GM12878 (cell line): Measurements from ENCODE around the gene SLC22A3. TPM values are rescaled to one million over a fixed set of nuclear protein-coding genes. Genes with fewer than 3 reads are reported as not detected.

Experiments used
- ATAC-seq: fragments of 200-7000 bp; cut with Tn5 transposase; 3 replicates; pipeline ENCODE4 v1.9.1; 2020; ENCODE audit warnings: mild to moderate bottlenecking, moderate library complexity
- BruUV-seq: library from RNA; stranded (reverse); fragments of 400-500 nt; replicated peaks from 2 replicates; lab custom pipeline; 2021; lab: Mats Ljungman, UMichigan
- CTCF ChIA-PET: fragments of 300-600 bp; sonication (Branson Sonifier 250); formaldehyde crosslinking; extraction: SDS; loops from one replicate; lab custom pipeline; 2021; ENCODE audit warnings: inconsistent platforms; lab: Yijun Ruan, JAX
- POLR2A ChIA-PET: fragments of 350-600 bp; formaldehyde crosslinking; extraction: SDS; loops from one replicate; lab custom pipeline; 2021; ENCODE audit warnings: inconsistent platforms; lab: Charles Lee
- RAD21 ChIA-PET: fragments of 300-600 bp; sonication (Branson Sonifier 250); formaldehyde crosslinking; loops from one replicate; lab custom pipeline; 2023; ENCODE audit warnings: antibody characterized with exemption; ENCODE audit not compliant: unreplicated experiment; lab: Charles Lee
- SMC1A ChIA-PET: fragments of 300-600 bp; sonication (Branson Sonifier 250); formaldehyde crosslinking; loops from one replicate; lab custom pipeline; 2023; ENCODE audit not compliant: unreplicated experiment, uncharacterized antibody; lab: Charles Lee
- DNase-seq: peaks from one replicate; pipeline ENCODE4 v3.0.0-alpha.2; 2011; ENCODE audit warnings: low read depth, low spot score
- FAIRE-seq: peaks from 3 replicates; lab custom pipeline; 2011; peaks lifted over from hg19 to GRCh38; lab: Jason Lieb, UNC
- H2AFZ ChIP-seq: 2 replicates; pipeline ENCODE4 v1.6.0; 2011; ENCODE audit warnings: low read depth, low read length, control low read depth; ENCODE audit not compliant: control insufficient read depth
- H3K27ac ChIP-seq: 2 replicates; pipeline ENCODE4 v1.5.1; 2011; ENCODE audit warnings: control low read depth; ENCODE audit not compliant: control insufficient read depth, insufficient read depth
- H3K27me3 ChIP-seq, 2 experiments: replicated peaks in 1 of 2; 2 replicates each; pipeline versions ENCODE4 v1.6.0 to v1.6.1; 2011; ENCODE audit warnings: low read length in 1 of 2; ENCODE audit not compliant: control insufficient read depth in 2 of 2, insufficient read depth in 2 of 2
- H3K36me3 ChIP-seq, 2 experiments: 2 replicates each; pipeline ENCODE4 v1.5.1; 2011; ENCODE audit warnings: low read length in 1 of 2; ENCODE audit not compliant: control insufficient read depth in 2 of 2, insufficient read depth in 2 of 2
- H3K4me1 ChIP-seq: 2 replicates; pipeline ENCODE4 v1.6.1; 2011; ENCODE audit warnings: mild to moderate bottlenecking, low read length, moderate library complexity, mixed read lengths; ENCODE audit not compliant: control insufficient read depth, insufficient read depth
- H3K4me2 ChIP-seq: 2 replicates; pipeline ENCODE4 v1.6.0; 2011; ENCODE audit warnings: control low read depth; ENCODE audit not compliant: control insufficient read depth, insufficient read depth
- H3K4me3 ChIP-seq: fragments of 200-600 bp; sonication (generic); 2 replicates; pipeline ENCODE4 v1.5.1; 2016
- H3K79me2 ChIP-seq: 2 replicates; pipeline ENCODE4 v1.6.0; 2011; ENCODE audit warnings: low read length; ENCODE audit not compliant: control insufficient read depth, insufficient read depth
- H3K9ac ChIP-seq: 2 replicates; pipeline ENCODE4 v1.8.0; 2011; ENCODE audit warnings: low read length, control low read depth, mixed read lengths; ENCODE audit not compliant: control insufficient read depth, insufficient read depth
- H3K9me3 ChIP-seq: replicated peaks from 3 replicates; pipeline ENCODE4 v1.5.1; 2011; ENCODE audit warnings: mild to moderate bottlenecking, low read length; ENCODE audit not compliant: control insufficient read depth, insufficient read depth
- H4K20me1 ChIP-seq: 2 replicates; pipeline ENCODE4 v1.6.0; 2011; ENCODE audit not compliant: control insufficient read depth, insufficient read depth
- ATF7 ChIP-seq: fragments of 450-650 bp; IDR thresholded peaks from 2 replicates; pipeline ENCODE4 v1.6.1; 2016; ENCODE audit warnings: low read depth, mild to moderate bottlenecking
- ELK1 ChIP-seq: IDR thresholded peaks from 2 replicates; pipeline ENCODE4 v1.6.1; 2012; ENCODE audit warnings: low read depth, low read length, improper control_type of control experiment
- EP300 ChIP-seq, 2 experiments: fragments of 150-350 bp in 1 of 2; IDR thresholded peaks; 2 replicates each; pipeline ENCODE4 v1.6.1; 2011 to 2012; ENCODE audit warnings: low read depth in 2 of 2, low read length in 2 of 2, borderline replicate concordance in 1 of 2, improper control_type of control experiment in 1 of 2, inconsistent platforms in 1 of 2; ENCODE audit not compliant: control insufficient read depth in 1 of 2
- GATAD2B ChIP-seq: fragments of 450-650 bp; conservative IDR thresholded peaks from 2 replicates; pipeline ENCODE4 v1.6.1; 2017; ENCODE audit warnings: low read depth, mild to moderate bottlenecking, moderate library complexity
- HDAC6 ChIP-seq: fragments of 200-600 bp; sonication (generic); IDR thresholded peaks from one replicate; pipeline ENCODE4 v1.8.0; 2017; ENCODE audit warnings: antibody characterized with exemption; ENCODE audit not compliant: unreplicated experiment
- HDGF ChIP-seq: fragments of 450-650 bp; IDR thresholded peaks from 2 replicates; pipeline ENCODE4 v1.6.1; 2016; ENCODE audit warnings: antibody characterized with exemption
- IRF4 ChIP-seq: IDR thresholded peaks from 2 replicates; pipeline ENCODE4 v1.6.1; 2011; ENCODE audit warnings: low read depth, low read length
- NFYB ChIP-seq: IDR thresholded peaks from 2 replicates; pipeline ENCODE4 v1.6.1; 2011; ENCODE audit warnings: low read depth, mild to moderate bottlenecking, low read length, improper control_type of control experiment, moderate library complexity; ENCODE audit not compliant: insufficient read depth
- SMAD5 ChIP-seq: IDR thresholded peaks from 2 replicates; pipeline ENCODE4 v1.6.1; 2016; ENCODE audit warnings: antibody characterized with exemption, low read depth
- STAT3 ChIP-seq: IDR thresholded peaks from 2 replicates; pipeline ENCODE4 v1.6.1; 2011; ENCODE audit warnings: low read depth, low read length, improper control_type of control experiment
- ZBTB40 ChIP-seq: fragments of 450-650 bp; IDR thresholded peaks from 2 replicates; pipeline ENCODE4 v1.6.1; 2016; ENCODE audit warnings: mild to moderate bottlenecking, moderate library complexity, borderline replicate concordance
- WGBS: methylation state at CpG from one replicate; pipeline ENCODE4 v1.1.6; 2016; ENCODE audit warnings: low lambda C conversion rate; ENCODE audit not compliant: insufficient replicate concordance, insufficient coverage; ENCODE audit errors: missing lambda C conversion rate; 5-methylcytosine and 5-hydroxymethylcytosine counted together
- in situ Hi-C: fragments of 300-500 bp; cut with MboI; formaldehyde crosslinking; loops from 9 replicates; pipeline ENCODE4 v1.14.3; 2018; ENCODE audit warnings: mixed read lengths
- intact Hi-C: fragments of 100-400 bp; cut with micrococcal nuclease; formaldehyde crosslinking; loops from one replicate; pipeline ENCODE4 v1.14.2; 2022; ENCODE audit not compliant: unreplicated experiment
- polyA plus RNA-seq, 11 experiments: library from polyadenylated mRNA; depleted of rRNA in 4 of 11; unstranded in 6 of 11; stranded (reverse) in 5 of 11; fragments of >200 nt; fragmentation: Nextera tagmentation in 4 of 11; fragmentation: Illumina TruSeq in 1 of 11; extraction: Ambion mirVana in 4 of 11; extraction: Trizol in 1 of 11; gene quantifications; 1 replicate in 1 of 11; 2 replicates in 10 of 11; pipeline versions ENCODE4 v1.2.1 to v1.2.3, GENCODE V29; 2011 to 2016; ENCODE audit warnings: inconsistent platforms in 2 of 11, missing spikeins in 2 of 11, low read depth in 1 of 11
- total RNA-seq, 4 experiments: library from RNA; depleted of rRNA in 3 of 4; stranded (reverse); fragments of >200 nt in 3 of 4; fragmentation: Illumina TruSeq in 1 of 4; extraction: Trizol in 1 of 4; gene quantifications; 2 replicates each; pipeline versions ENCODE4 v1.2.1 to v1.2.3, GENCODE V29; 2013 to 2021

SLC22A3 gene
- total and polyA plus RNA-seq, 10 of the 15 experiments (the other 5 are each of a cell fraction or from before 2014, with no cell fraction given) = 0.07 to 0.15 TPM; not detected in 8

GRCh38 chr6:160419488-160419887 is 71.3 kb downstream of the SLC22A3 start (continued):
- TF ChIP-seq HDAC6 = no peak

- no peak for DNase-seq
- SMC1A ChIA-PET = no interaction called here
- POLR2A ChIA-PET = no interaction called here
- RAD21 ChIA-PET = no interaction called here
- Histone ChIP-seq H3K9me3 (no peaks in the 10 kb centered on the region), H4K20me1 (no peaks in the 10 kb centered on the region), H3K4me3 (no peak overlapping the region), H3K79me2 (no peaks in the 10 kb centered on the region), H3K4me2 (no peak overlapping the region), H3K27me3 (no peaks in the 10 kb centered on the region), H3K36me3 (no peaks in the 10 kb centered on the region), H2AFZ (no peak overlapping the region), H3K9ac (no peak overlapping the region), H3K27ac (no peak overlapping the region), H3K4me1 (no peaks in the 10 kb centered on the region)
- FAIRE-seq = no peak
- TF ChIP-seq EP300 (IDR thresholded peaks at IDR 0.05; ENCODE audit: borderline replicate concordance in 1 of 2, control insufficient read depth in 1 of 2, low read depth in 2 of 2, low read length in 2 of 2) (no peak), ATF7 (no peak), ZBTB40 (no peak), GATAD2B (no peak), STAT3 (no peak), SMAD5 (no peak), ELK1 (no peak), NFYB (no peak), HDGF (no peak), IRF4 (no peak)
- BruUV-seq = no TSS peak
- intact Hi-C loops (no loop called here), in situ Hi-C loops (no loop called here)
- ATAC-seq = no peak
- CTCF ChIA-PET = no interaction called here
- WGBS = 54% methylated on average over 9 of the region's 9 CpGs
These were observed 72.2 kb downstream of the SLC22A3 start for GRCh38 chr6:160420253-160420968.
